Stomach (tissue), 9 donors: ENCODE results near the gene INSIG2. TPM values are rescaled to one million over a fixed set of nuclear protein-coding genes. Genes with fewer than 3 reads are reported as not detected.

Source experiments
- DNase-seq, 2 donors: peaks; one replicate each; pipeline versions ENCODE4 v3.0.0 to v3.0.0-alpha.2; 2013 to 2019
- H3K27ac ChIP-seq, 5 donors: fragments of 200-600 bp in 4 of 5; sonication (generic) in 4 of 5; one replicate each; pipeline ENCODE4 v1.5.1; 2013 to 2019; ENCODE audit warnings: mild to moderate bottlenecking in 1 of 5, moderate library complexity in 1 of 5
- H3K27me3 ChIP-seq, 3 donors: fragments of 200-600 bp; sonication (generic); one replicate each; pipeline ENCODE4 v1.5.1; 2017 to 2019; ENCODE audit warnings: mixed run types in 1 of 3
- H3K36me3 ChIP-seq, 4 donors: fragments of 200-600 bp; sonication (generic); 1 replicate in 3 of 4; 2 replicates in 1 of 4; pipeline ENCODE4 v1.5.1; 2016 to 2019
- H3K4me1 ChIP-seq, 4 donors: fragments of 200-600 bp; sonication (generic); one replicate each; pipeline ENCODE4 v1.5.1; 2016 to 2019
- H3K4me3 ChIP-seq, 4 donors: fragments of 200-600 bp; sonication (generic) in 3 of 4; one replicate each; pipeline ENCODE4 v1.5.1; 2016 to 2019; ENCODE audit warnings: mild to moderate bottlenecking in 1 of 4
- H3K9me3 ChIP-seq, 4 donors: fragments of 200-600 bp; sonication (generic); one replicate each; pipeline ENCODE4 v1.5.1; 2016 to 2019
- CTCF ChIP-seq, 7 experiments: fragments of 450-650 bp in 4 of 7; fragments of 200-600 bp in 3 of 7; sonication (generic) in 3 of 7; IDR thresholded peaks; one replicate each; pipeline ENCODE4 v1.5.1; 2016 to 2019; ENCODE audit warnings: antibody characterized with exemption in 7 of 7, control low read depth in 2 of 7, mild to moderate bottlenecking in 1 of 7
- EP300 ChIP-seq: sonication (generic); formaldehyde crosslinking; IDR thresholded peaks from one replicate; pipeline ENCODE4 v1.6.1; 2017; ENCODE audit warnings: antibody characterized with exemption
- POLR2A ChIP-seq, 4 donors: fragments of 450-650 bp; IDR thresholded peaks; one replicate each; pipeline ENCODE4 v1.6.1; 2016; ENCODE audit warnings: antibody characterized with exemption in 4 of 4, control low read depth in 2 of 4, mild to moderate bottlenecking in 1 of 4, moderate library complexity in 1 of 4
- POLR2AphosphoS5 ChIP-seq, 3 donors: sonication (generic); formaldehyde crosslinking; IDR thresholded peaks; one replicate each; pipeline ENCODE4 v1.6.1; 2016; ENCODE audit warnings: antibody characterized with exemption in 3 of 3
- WGBS, 5 donors: extraction: QIAGEN DNeasy Blood & Tissue Kit in 3 of 5; methylation state at CpG; one replicate each; pipeline versions ENCODE4 v1.1.5 to v1.1.7; 2013 to 2018; 5-methylcytosine and 5-hydroxymethylcytosine counted together
- intact Hi-C: fragments of 100-400 bp; cut with DNase I; formaldehyde crosslinking; loops from one replicate; pipeline ENCODE4 v1.15.1; 2023; ENCODE audit warnings: low total_unique reads
- polyA plus RNA-seq, 3 donors: library from polyadenylated mRNA; stranded (reverse); fragments of 200-250 nt; gene quantifications; one replicate each; pipeline ENCODE4 v1.2.3, GENCODE V29; 2013
- total RNA-seq, 5 donors: library from RNA; depleted of rRNA; stranded (reverse); fragments of >200 nt; gene quantifications; one replicate each; pipeline versions ENCODE4 v1.1.0 to v1.2.3, GENCODE V29; 2014 to 2016
- donor health status: healthy with polysubstance abuse.
- donor health status: Bipolar disorder and iron deficiency.
- donor health status: healthy.

The INSIG2 gene
- total and polyA plus RNA-seq, 8 donors = 6.7 to 37.8 (median 10.4) TPM

- no peak for DNase-seq
- Histone ChIP-seq H3K9me3 (no peaks in the 10 kb centered on the region), H3K36me3 (no peaks in the 10 kb centered on the region), H3K4me3 (no peak overlapping the region), H3K27ac (no peak overlapping the region), H3K4me1 (no peaks in the 10 kb centered on the region), H3K27me3 (no peaks in the 10 kb centered on the region)
- WGBS, 5 donors = 76 to 87% (median 86%) methylated on average over 11 of the region's 11 CpGs
- TF ChIP-seq CTCF (IDR thresholded peaks at IDR 0.05) (no peak), EP300 (no peak), POLR2A (IDR thresholded peaks at IDR 0.05) (no peak), POLR2AphosphoS5 (IDR thresholded peaks at IDR 0.05) (no peak)
- intact Hi-C loops = no loop called here
These were observed 58.3 kb downstream of the INSIG2 start for GRCh38 chr2:118146315-118147283.

- no peak for DNase-seq
- TF ChIP-seq POLR2A (IDR thresholded peaks at IDR 0.05) (no peak), EP300 (no peak), CTCF (IDR thresholded peaks at IDR 0.05) (no peak), POLR2AphosphoS5 (IDR thresholded peaks at IDR 0.05) (no peak)
- Histone ChIP-seq H3K27ac (no peak overlapping the region), H3K9me3 (no peaks in the 10 kb centered on the region), H3K36me3 (no peaks in the 10 kb centered on the region), H3K27me3 (no peaks in the 10 kb centered on the region), H3K4me3 (no peak overlapping the region), H3K4me1 (no peaks in the 10 kb centered on the region)
- WGBS, 5 donors = 71 to 94% (median 82%) methylated on average over 1 of the region's 1 CpG
- intact Hi-C loops = no loop called here
These were observed 59.9 kb downstream of the INSIG2 start for GRCh38 chr2:118148133-118148532.

GRCh38 chr2:118148809-118149208 is 60.5 kb downstream of the INSIG2 start:
- no peak for DNase-seq
- no peaks in the 10 kb centered on the region for H3K4me1 ChIP-seq
- no peaks in the 10 kb centered on the region for H3K27me3 ChIP-seq
- H3K4me3 ChIP-seq = no peak overlapping the region
- no peaks in the 10 kb centered on the region for H3K9me3 ChIP-seq
- intact Hi-C loops = no loop called here
- no peak overlapping the region for H3K27ac ChIP-seq
- H3K36me3 ChIP-seq = no peaks in the 10 kb centered on the region
- 56 to 70% (median 64%) methylated on average over 3 of the region's 3 CpGs for WGBS, 5 donors
- TF ChIP-seq CTCF (IDR thresholded peaks at IDR 0.05) (peak in 2 of 7 experiments; percentile 14 to 49), EP300 (no peak), POLR2A (IDR thresholded peaks at IDR 0.05) (no peak)

GRCh38 chr2:118150294-118150693 is 62.0 kb downstream of the INSIG2 start:
- Histone ChIP-seq H3K9me3 (no peaks in the 10 kb centered on the region), H3K27ac (no peak overlapping the region), H3K36me3 (no peaks in the 10 kb centered on the region), H3K4me1 (no peaks in the 10 kb centered on the region), H3K27me3 (no peaks in the 10 kb centered on the region), H3K4me3 (no peak overlapping the region)
- TF ChIP-seq CTCF (IDR thresholded peaks at IDR 0.05) (no peak), POLR2A (IDR thresholded peaks at IDR 0.05) (no peak), POLR2AphosphoS5 (IDR thresholded peaks at IDR 0.05) (no peak), EP300 (no peak)
- intact Hi-C loops = no loop called here
- DNase-seq = no peak
